Neural crest cell (in vitro differentiated cells): Measurements from ENCODE around the gene GCNA. TPM values are rescaled to one million over a fixed set of nuclear protein-coding genes. Genes with fewer than 3 reads are reported as not detected.

Experiments used
- DNase-seq: peaks from one replicate; pipeline ENCODE4 v3.0.0; 2021; ENCODE audit warnings: low read depth, mixed read lengths, low spot score
- H3K27ac Mint-ChIP-seq: one replicate; pipeline ENCODE4 v1.8.0; 2021; ENCODE audit warnings: mild to moderate bottlenecking, mixed read lengths; ENCODE audit not compliant: unreplicated experiment
- H3K27me3 Mint-ChIP-seq: 2 replicates; pipeline ENCODE4 v1.8.0; 2021; ENCODE audit warnings: low read depth, mild to moderate bottlenecking, mixed read lengths
- H3K36me3 Mint-ChIP-seq: 2 replicates; pipeline ENCODE4 v1.8.0; 2021; ENCODE audit warnings: low read depth, mild to moderate bottlenecking, mixed read lengths
- H3K4me1 Mint-ChIP-seq: 2 replicates; pipeline ENCODE4 v1.8.0; 2021; ENCODE audit warnings: mixed read lengths
- H3K4me3 Mint-ChIP-seq: one replicate; pipeline ENCODE4 v1.8.0; 2021; ENCODE audit warnings: mild to moderate bottlenecking, mixed read lengths
- H3K9me3 Mint-ChIP-seq: 2 replicates; pipeline ENCODE4 v1.8.0; 2021; ENCODE audit warnings: mixed read lengths
- total RNA-seq: library from RNA; stranded (reverse); gene quantifications from 2 replicates; pipeline ENCODE4 v1.2.1, GENCODE V29; 2021
- TF ChIP-seq, protein P1 (sequence below): fragments of 200-600 bp; sonication (generic); conservative IDR thresholded peaks from 2 replicates; pipeline ENCODE4 v1.5.0; 2021; ENCODE audit warnings: antibody characterized with exemption, mild to moderate bottlenecking

Gene GCNA
- total RNA-seq, 1 donor from 2014 or later: 2.0 TPM

DNA sequence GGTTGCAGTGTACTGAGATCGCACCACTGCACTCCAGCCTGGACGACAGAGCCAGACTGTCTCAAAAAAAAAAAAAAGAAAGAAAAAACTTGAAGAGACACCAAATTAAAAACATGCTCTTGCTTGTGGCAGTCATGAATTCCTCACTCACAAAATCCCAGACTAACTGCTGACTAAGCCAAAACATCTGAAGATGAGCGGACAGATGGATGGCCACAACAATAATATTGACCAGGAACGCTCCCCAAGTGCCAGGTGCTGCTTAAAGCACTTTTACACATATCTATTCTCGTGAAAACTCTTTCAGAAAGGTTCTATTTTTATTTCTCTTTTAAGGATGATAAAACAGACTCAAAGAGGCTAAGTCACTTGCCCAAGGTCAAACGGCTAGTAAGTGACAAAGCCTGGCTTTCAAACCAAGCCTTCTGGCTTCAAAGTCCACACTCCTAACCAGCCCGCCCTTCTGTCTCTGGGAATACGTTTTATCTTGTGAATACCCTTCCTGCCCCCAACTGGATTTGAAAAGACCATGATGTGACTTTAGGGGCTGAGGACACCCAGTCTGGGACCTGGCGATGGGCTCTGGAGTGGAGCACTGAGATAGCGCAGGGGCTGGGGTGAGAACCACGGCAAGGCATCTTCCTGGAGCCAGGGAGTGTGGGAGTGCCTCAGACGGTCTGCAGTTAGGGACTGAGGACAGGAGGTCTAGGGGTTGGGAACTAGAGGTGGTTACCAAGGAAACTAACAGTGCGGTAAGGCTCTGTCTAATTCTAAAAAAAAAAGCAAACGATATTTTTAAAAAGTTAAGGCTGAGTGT is 49.6 kb downstream of the GCNA start:
- Mint-ChIP-seq H3K27ac (no peak overlapping the region), H3K36me3 (no peaks in the 10 kb centered on the region), H3K4me3 (no peak overlapping the region), H3K4me1 (peaks cover 8% of the 10 kb centered on the region), H3K27me3 (no peaks in the 10 kb centered on the region), H3K9me3 (peaks cover 2% of the 10 kb centered on the region)
- no peak for DNase-seq
- TF ChIP-seq, protein P1, sequence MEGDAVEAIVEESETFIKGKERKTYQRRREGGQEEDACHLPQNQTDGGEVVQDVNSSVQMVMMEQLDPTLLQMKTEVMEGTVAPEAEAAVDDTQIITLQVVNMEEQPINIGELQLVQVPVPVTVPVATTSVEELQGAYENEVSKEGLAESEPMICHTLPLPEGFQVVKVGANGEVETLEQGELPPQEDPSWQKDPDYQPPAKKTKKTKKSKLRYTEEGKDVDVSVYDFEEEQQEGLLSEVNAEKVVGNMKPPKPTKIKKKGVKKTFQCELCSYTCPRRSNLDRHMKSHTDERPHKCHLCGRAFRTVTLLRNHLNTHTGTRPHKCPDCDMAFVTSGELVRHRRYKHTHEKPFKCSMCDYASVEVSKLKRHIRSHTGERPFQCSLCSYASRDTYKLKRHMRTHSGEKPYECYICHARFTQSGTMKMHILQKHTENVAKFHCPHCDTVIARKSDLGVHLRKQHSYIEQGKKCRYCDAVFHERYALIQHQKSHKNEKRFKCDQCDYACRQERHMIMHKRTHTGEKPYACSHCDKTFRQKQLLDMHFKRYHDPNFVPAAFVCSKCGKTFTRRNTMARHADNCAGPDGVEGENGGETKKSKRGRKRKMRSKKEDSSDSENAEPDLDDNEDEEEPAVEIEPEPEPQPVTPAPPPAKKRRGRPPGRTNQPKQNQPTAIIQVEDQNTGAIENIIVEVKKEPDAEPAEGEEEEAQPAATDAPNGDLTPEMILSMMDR: no peak

DNA sequence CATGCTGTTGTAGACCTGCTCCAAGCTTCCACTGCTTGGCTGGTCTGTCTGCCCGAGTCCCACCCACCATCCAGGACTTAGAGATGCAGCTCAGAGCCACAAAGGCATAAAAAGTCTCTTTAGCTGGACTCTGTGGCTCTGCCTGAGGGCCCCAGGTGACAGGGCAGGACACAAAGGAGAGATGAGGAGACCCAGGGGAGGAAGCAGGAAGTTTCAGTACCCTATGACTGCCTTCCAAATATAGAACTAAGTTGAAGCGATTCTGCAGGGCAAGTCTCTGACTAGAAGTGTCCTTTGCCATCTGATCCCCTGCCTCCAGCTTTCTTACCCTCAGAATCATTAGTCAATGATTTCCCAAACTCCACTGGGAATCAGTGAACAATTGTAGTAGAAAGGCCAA is 51.2 kb downstream of the GCNA start:
- no peak overlapping the region for H3K4me3 Mint-ChIP-seq
- no peaks in the 10 kb centered on the region for H3K36me3 Mint-ChIP-seq
- TF ChIP-seq, protein P1: no peak
- H3K4me1 Mint-ChIP-seq: peaks cover 8% of the 10 kb centered on the region
- no peaks in the 10 kb centered on the region for H3K27me3 Mint-ChIP-seq
- no peak overlapping the region for H3K27ac Mint-ChIP-seq
- H3K9me3 Mint-ChIP-seq: peaks cover 2% of the 10 kb centered on the region
- DNase-seq: no peak

DNA sequence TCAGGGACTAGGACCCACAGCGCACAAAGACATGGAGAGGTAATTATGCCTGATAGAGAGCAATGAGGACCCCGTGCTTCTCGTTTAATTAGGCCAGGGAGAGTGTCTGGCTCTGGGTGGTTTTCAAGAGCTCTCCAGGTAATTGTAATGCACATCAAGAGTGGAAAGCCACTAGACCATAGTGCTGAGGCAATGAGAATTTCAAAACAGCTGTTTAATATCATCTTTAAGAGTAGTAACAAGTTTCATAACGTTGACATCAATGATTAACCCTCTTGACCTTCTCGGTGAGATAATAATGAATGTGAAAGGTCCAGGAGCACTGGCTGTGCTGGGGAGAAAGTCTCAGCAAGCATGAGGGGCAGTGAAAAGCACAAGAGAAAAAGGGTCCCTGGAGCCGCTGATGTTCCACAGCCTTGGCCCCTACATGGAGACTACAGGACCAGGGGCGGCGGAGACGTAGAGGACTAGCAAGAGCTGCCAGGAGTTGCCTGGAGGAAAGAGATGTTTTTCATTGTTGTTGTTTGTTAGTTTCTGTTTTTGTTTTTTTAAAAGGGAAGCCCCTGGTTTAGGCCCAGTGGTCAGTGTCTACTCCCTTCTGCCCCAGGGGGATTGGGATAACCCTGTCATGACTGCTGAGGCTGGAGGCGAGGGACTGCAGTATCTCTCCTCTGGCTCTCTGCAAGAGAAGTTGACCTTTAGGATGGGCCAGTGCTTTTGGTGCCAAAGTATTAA is 54.9 kb downstream of the GCNA start:
- TF ChIP-seq, protein P1: no peak
- H3K27ac Mint-ChIP-seq: no peak overlapping the region
- H3K27me3 Mint-ChIP-seq: no peaks in the 10 kb centered on the region
- no peaks in the 10 kb centered on the region for H3K4me1 Mint-ChIP-seq
- H3K4me3 Mint-ChIP-seq: no peak overlapping the region
- no peaks in the 10 kb centered on the region for H3K9me3 Mint-ChIP-seq
- DNase-seq: no peak
- H3K36me3 Mint-ChIP-seq: no peaks in the 10 kb centered on the region

DNA sequence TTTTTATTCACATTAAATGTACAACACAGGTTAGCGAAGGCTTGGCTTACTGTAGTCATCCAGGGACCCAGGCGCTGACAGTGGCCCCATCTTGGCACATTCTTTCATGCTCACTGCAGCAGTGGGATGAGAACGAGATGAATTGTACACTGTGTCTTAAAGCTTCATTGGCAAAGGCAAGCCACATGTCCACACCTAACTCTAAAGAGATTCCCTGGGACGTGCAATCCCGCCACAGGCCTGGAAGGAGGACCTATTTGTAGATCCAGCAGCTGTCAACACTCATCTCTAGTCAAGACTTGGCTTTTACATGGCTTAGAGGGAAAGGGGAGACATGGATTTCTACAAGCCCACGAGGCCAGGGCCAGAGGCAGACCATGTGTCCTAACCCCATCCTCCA is 56.1 kb downstream of the GCNA start:
- TF ChIP-seq, protein P1: no peak
- Mint-ChIP-seq H3K4me1 (no peaks in the 10 kb centered on the region), H3K27me3 (no peaks in the 10 kb centered on the region), H3K36me3 (no peaks in the 10 kb centered on the region), H3K9me3 (no peaks in the 10 kb centered on the region), H3K27ac (no peak overlapping the region), H3K4me3 (no peak overlapping the region)
- DNase-seq: no peak

DNA sequence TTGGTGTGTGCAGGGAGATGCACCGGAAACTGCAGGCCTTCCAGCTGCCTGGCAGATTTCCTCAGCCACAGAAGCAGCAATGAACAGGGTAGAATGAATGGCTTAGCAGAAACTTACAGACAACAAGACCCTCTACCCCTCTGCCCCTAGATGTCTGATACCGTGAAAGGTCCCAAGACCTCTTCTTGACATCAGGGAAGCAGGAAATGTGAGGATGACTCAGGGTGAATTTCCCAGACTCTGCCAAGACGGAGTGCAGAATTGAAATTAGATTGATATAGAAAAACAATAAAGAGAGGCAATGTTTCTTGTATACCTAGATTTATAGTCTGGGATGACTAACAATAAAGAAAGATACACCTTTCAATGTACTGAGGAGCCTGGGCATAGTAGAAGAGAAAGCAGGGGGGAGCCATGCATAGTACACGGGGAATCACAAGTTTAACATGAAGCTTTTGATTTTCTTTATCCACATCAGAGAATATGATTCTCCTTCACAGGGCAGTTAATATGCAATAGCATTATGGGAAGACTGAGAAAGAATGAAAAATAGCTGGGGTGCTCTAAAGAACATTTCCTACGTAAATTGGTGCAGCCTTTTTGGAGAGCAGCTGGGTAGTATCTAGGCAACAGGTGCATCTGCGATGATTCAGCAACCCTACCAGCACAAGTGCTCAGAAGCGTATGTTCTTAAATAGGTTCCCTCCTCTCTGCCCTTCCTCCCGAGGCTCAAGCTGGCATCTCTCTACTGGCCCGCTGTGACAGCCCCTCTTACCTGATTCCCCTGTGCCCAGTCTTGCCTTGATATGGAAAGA is 58.4 kb downstream of the GCNA start:
- TF ChIP-seq, protein P1: no peak
- Mint-ChIP-seq H3K36me3 (no peaks in the 10 kb centered on the region), H3K27me3 (no peaks in the 10 kb centered on the region), H3K4me3 (no peak overlapping the region), H3K9me3 (no peaks in the 10 kb centered on the region), H3K27ac (no peak overlapping the region), H3K4me1 (no peaks in the 10 kb centered on the region)
- DNase-seq: no peak
